C4-2B (cell line): ENCODE results near the gene AUTS2.

Experiments
- CTCF ChIP-seq: fragments of 450-650 bp; conservative IDR thresholded peaks from 2 replicates; pipeline ENCODE4 v1.5.1; 2017; ENCODE audit warnings: mild to moderate bottlenecking
- ZFX ChIP-seq: fragments of 450-650 bp; IDR thresholded peaks from 2 replicates; pipeline ENCODE4 v1.6.1; 2017

- no peak for TF ChIP-seq CTCF
- TF ChIP-seq ZFX = no peak
Measured at GRCh38 chr7:70772891-70773290, 1174.6 kb downstream of the AUTS2 start.
